ENCODE results near the gene WHRN. TPM values are rescaled to one million over a fixed set of nuclear protein-coding genes. Genes with fewer than 3 reads are reported as not detected.

The WHRN gene
- total and polyA plus RNA-seq, 2 experiments from 2014 or later = 8.3 to 8.9 TPM

DNA sequence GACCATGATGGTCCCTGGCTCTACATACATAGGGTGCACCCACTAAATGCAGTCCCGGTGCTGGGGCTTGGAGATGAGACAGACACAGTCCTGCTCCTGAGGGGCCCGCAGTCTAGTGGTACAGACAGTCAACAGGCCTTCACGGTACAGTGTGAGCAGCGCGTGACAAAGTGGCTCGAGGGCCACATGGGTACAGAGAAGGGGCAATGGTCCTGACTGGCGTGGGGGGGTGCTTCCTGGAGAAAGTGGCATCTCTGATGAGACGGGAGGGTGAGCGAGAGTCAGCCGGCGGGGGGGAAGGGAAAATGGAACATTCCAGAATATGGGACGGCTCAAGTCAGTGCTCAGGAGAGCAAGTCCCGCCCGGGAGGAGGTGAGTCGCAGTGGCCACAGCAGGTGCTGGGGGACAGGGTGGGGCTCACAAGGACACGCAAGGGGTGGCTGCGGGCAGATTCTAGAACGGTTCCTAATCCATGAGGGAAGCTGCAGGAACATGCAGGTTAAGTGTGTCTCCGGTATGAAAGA is 38.0 kb downstream of the WHRN start:
- no peak overlapping the region for H3K4me3 Mint-ChIP-seq
- no peaks in the 10 kb centered on the region for H3K27me3 ChIP-seq (ENCODE audit: insufficient read depth)
- TF ChIP-seq EZH2phosphoT487 (IDR thresholded peaks at IDR 0.05; ENCODE audit: unreplicated experiment) (no peak), ZNF114 (CRISPR knock-in tag; IDR thresholded peaks at IDR 0.05) (no peak), EZH2 (IDR thresholded peaks at IDR 0.05; ENCODE audit: low read depth, unreplicated experiment) (no peak), POLR2AphosphoS5 (IDR thresholded peaks at IDR 0.05; ENCODE audit: low read depth) (no peak), NANOG (IDR thresholded peaks at IDR 0.05; ENCODE audit: borderline replicate concordance) (no peak), JUNB (IDR thresholded peaks at IDR 0.05; ENCODE audit: unreplicated experiment) (no peak), STAT1 (IDR thresholded peaks at IDR 0.05; ENCODE audit: unreplicated experiment) (no peak), CREB1 (CRISPR knock-in tag; IDR thresholded peaks at IDR 0.05; ENCODE audit: low read depth) (no peak), ZNF331 (CRISPR knock-in tag; IDR thresholded peaks at IDR 0.05; ENCODE audit: low read depth) (no peak)
- TF ChIP-seq, protein P1, sequence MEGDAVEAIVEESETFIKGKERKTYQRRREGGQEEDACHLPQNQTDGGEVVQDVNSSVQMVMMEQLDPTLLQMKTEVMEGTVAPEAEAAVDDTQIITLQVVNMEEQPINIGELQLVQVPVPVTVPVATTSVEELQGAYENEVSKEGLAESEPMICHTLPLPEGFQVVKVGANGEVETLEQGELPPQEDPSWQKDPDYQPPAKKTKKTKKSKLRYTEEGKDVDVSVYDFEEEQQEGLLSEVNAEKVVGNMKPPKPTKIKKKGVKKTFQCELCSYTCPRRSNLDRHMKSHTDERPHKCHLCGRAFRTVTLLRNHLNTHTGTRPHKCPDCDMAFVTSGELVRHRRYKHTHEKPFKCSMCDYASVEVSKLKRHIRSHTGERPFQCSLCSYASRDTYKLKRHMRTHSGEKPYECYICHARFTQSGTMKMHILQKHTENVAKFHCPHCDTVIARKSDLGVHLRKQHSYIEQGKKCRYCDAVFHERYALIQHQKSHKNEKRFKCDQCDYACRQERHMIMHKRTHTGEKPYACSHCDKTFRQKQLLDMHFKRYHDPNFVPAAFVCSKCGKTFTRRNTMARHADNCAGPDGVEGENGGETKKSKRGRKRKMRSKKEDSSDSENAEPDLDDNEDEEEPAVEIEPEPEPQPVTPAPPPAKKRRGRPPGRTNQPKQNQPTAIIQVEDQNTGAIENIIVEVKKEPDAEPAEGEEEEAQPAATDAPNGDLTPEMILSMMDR (conservative IDR thresholded peaks at IDR 0.05; ENCODE audit: low read depth in 2 of 2) = no peak
- TF ChIP-seq, protein P2, sequence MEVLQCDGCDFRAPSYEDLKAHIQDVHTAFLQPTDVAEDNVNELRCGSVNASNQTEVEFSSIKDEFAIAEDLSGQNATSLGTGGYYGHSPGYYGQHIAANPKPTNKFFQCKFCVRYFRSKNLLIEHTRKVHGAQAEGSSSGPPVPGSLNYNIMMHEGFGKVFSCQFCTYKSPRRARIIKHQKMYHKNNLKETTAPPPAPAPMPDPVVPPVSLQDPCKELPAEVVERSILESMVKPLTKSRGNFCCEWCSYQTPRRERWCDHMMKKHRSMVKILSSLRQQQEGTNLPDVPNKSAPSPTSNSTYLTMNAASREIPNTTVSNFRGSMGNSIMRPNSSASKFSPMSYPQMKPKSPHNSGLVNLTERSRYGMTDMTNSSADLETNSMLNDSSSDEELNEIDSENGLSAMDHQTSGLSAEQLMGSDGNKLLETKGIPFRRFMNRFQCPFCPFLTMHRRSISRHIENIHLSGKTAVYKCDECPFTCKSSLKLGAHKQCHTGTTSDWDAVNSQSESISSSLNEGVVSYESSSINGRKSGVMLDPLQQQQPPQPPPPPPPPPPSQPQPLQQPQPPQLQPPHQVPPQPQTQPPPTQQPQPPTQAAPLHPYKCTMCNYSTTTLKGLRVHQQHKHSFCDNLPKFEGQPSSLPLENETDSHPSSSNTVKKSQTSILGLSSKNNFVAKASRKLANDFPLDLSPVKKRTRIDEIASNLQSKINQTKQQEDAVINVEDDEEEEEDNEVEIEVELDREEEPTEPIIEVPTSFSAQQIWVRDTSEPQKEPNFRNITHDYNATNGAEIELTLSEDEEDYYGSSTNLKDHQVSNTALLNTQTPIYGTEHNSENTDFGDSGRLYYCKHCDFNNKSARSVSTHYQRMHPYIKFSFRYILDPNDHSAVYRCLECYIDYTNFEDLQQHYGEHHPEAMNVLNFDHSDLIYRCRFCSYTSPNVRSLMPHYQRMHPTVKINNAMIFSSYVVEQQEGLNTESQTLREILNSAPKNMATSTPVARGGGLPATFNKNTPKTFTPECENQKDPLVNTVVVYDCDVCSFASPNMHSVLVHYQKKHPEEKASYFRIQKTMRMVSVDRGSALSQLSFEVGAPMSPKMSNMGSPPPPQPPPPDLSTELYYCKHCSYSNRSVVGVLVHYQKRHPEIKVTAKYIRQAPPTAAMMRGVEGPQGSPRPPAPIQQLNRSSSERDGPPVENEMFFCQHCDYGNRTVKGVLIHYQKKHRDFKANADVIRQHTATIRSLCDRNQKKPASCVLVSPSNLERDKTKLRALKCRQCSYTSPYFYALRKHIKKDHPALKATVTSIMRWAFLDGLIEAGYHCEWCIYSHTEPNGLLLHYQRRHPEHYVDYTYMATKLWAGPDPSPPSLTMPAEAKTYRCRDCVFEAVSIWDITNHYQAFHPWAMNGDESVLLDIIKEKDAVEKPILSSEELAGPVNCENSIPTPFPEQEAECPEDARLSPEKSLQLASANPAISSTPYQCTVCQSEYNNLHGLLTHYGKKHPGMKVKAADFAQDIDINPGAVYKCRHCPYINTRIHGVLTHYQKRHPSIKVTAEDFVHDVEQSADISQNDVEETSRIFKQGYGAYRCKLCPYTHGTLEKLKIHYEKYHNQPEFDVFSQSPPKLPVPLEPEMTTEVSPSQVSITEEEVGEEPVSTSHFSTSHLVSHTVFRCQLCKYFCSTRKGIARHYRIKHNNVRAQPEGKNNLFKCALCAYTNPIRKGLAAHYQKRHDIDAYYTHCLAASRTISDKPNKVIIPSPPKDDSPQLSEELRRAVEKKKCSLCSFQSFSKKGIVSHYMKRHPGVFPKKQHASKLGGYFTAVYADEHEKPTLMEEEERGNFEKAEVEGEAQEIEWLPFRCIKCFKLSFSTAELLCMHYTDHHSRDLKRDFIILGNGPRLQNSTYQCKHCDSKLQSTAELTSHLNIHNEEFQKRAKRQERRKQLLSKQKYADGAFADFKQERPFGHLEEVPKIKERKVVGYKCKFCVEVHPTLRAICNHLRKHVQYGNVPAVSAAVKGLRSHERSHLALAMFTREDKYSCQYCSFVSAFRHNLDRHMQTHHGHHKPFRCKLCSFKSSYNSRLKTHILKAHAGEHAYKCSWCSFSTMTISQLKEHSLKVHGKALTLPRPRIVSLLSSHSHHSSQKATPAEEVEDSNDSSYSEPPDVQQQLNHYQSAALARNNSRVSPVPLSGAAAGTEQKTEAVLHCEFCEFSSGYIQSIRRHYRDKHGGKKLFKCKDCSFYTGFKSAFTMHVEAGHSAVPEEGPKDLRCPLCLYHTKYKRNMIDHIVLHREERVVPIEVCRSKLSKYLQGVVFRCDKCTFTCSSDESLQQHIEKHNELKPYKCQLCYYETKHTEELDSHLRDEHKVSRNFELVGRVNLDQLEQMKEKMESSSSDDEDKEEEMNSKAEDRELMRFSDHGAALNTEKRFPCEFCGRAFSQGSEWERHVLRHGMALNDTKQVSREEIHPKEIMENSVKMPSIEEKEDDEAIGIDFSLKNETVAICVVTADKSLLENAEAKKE (CRISPR knock-in tag; IDR thresholded peaks at IDR 0.05) = no peak
- TF ChIP-seq, protein P3, sequence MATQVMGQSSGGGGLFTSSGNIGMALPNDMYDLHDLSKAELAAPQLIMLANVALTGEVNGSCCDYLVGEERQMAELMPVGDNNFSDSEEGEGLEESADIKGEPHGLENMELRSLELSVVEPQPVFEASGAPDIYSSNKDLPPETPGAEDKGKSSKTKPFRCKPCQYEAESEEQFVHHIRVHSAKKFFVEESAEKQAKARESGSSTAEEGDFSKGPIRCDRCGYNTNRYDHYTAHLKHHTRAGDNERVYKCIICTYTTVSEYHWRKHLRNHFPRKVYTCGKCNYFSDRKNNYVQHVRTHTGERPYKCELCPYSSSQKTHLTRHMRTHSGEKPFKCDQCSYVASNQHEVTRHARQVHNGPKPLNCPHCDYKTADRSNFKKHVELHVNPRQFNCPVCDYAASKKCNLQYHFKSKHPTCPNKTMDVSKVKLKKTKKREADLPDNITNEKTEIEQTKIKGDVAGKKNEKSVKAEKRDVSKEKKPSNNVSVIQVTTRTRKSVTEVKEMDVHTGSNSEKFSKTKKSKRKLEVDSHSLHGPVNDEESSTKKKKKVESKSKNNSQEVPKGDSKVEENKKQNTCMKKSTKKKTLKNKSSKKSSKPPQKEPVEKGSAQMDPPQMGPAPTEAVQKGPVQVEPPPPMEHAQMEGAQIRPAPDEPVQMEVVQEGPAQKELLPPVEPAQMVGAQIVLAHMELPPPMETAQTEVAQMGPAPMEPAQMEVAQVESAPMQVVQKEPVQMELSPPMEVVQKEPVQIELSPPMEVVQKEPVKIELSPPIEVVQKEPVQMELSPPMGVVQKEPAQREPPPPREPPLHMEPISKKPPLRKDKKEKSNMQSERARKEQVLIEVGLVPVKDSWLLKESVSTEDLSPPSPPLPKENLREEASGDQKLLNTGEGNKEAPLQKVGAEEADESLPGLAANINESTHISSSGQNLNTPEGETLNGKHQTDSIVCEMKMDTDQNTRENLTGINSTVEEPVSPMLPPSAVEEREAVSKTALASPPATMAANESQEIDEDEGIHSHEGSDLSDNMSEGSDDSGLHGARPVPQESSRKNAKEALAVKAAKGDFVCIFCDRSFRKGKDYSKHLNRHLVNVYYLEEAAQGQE (IDR thresholded peaks at IDR 0.05; ENCODE audit: unreplicated experiment) = no peak
- TF ChIP-seq, protein P4, sequence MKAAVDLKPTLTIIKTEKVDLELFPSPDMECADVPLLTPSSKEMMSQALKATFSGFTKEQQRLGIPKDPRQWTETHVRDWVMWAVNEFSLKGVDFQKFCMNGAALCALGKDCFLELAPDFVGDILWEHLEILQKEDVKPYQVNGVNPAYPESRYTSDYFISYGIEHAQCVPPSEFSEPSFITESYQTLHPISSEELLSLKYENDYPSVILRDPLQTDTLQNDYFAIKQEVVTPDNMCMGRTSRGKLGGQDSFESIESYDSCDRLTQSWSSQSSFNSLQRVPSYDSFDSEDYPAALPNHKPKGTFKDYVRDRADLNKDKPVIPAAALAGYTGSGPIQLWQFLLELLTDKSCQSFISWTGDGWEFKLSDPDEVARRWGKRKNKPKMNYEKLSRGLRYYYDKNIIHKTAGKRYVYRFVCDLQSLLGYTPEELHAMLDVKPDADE (IDR thresholded peaks at IDR 0.05) = no peak
- no peaks in the 10 kb centered on the region for H3K4me1 ChIP-seq (ENCODE audit: insufficient read depth)
- peaks cover 3% of the 10 kb centered on the region for H3K36me3 Mint-ChIP-seq (ENCODE audit: low read depth)
- no peaks in the 10 kb centered on the region for H3F3A ChIP-seq (replicated peaks; ENCODE audit: low read depth)
- H3K27me3 Mint-ChIP-seq (ENCODE audit: insufficient read depth, low read depth, poor library complexity) = peaks cover 12% of the 10 kb centered on the region
- H3K4me1 Mint-ChIP-seq = peaks cover 9% of the 10 kb centered on the region; the same call in 2 of the 3 replicates
- no peak for ATAC-seq
- DNase-seq (ENCODE audit: low spot score) = no peak
- no peak overlapping the region for H3K4me2 ChIP-seq
- no peak overlapping the region for H3K4me3 ChIP-seq
- H4K20me1 ChIP-seq (replicated peaks; ENCODE audit: insufficient read depth) = no peaks in the 10 kb centered on the region; the same call in 1 of the 2 replicates
- no peak overlapping the region for H3K27ac ChIP-seq (ENCODE audit: low read depth)
- H3K9me3 Mint-ChIP-seq = peaks cover 3% of the 10 kb centered on the region; the same call in 2 of the 3 replicates
- peak overlapping the region; percentile 34; the same call in 1 of the 2 replicates for H3K27ac Mint-ChIP-seq
- no peaks in the 10 kb centered on the region for H3K36me3 ChIP-seq (ENCODE audit: insufficient read depth)
- no peak overlapping the region for H2AFZ ChIP-seq
- no peaks in the 10 kb centered on the region for H3K9me2 ChIP-seq (ENCODE audit: insufficient read depth)
- no peaks in the 10 kb centered on the region for H3K79me2 ChIP-seq (replicated peaks; ENCODE audit: insufficient read depth)

Measured in GM23338 (cell line).